ENCODE data around the gene CCDC154. TPM values are rescaled to one million over a fixed set of nuclear protein-coding genes. Genes with fewer than 3 reads are reported as not detected.
"Not testable (repeated sequence)": the region's sequence is repeated elsewhere in the genome, so short reads cannot be mapped to it uniquely, and the experiment has no call there.

Gene CCDC154
- total RNA-seq, 2 donors from 2014 or later: 1.9 to 2.2 TPM

DNA sequence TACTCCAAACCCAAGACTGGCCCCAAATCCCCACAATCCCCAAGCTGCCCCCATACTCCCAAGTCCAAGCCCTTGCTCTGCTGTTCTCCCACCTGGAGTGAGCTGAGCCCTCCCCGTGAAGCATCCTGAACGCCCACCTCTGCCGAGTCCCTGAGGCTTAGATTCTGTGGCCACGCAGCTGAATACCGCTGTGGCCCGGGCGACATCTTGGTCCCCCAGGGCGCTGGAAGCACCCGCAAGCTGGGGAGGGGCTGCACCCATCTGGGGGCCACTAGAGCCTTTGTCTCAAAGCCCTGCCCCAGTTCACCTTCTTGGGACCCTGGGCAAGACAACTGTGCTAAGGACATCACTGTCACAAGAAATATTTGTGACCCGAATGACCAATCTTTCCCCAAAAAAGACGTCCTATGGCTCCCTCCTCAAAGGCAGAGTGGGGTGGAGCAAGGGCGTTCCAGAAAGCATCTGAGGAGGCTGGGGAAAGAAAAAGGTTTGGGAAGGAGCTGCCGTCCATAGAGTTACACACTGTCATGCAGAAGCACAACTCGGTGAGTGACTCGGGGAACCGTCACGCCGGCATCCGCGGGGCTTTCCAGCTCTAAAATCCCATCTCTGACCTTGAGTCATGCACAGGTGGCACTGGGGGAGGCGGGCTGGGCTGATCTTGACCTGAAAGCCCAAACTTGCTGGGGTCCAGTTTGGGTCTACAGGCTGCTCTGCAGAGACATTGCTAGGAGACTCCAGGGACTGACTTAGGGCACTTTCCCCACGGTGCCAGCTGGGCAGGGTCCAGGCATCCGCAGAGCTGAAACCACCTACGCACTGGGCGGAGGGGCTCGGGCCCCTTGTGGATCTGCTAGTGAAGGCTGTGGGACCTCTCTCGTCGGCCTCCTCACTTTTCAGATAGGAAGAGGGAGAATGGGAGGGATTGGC is 37.8 kb upstream of the CCDC154 start:
- 82 to 90% methylated on average over 22 to 28 of the region's 28 CpGs for WGBS, 2 experiments (ENCODE audit: insufficient coverage in 1 of 2, insufficient read length in 1 of 2)
- H3K9ac ChIP-seq (ENCODE audit: extremely low read depth, low read length, poor library complexity, severe bottlenecking): no peak overlapping the region
- no peak overlapping the region for H3K4me3 Mint-ChIP-seq
- H3K9me3 ChIP-seq (ENCODE audit: control insufficient read depth, low read length): no peaks in the 10 kb centered on the region
- peaks cover 7% of the 10 kb centered on the region for H3K27me3 ChIP-seq (ENCODE audit: control insufficient read depth, insufficient read depth, low read length, poor library complexity, severe bottlenecking)
- no peak overlapping the region for H3K27ac Mint-ChIP-seq
- no peak for DNase-seq
- no peaks in the 10 kb centered on the region for H3K4me1 ChIP-seq (ENCODE audit: control insufficient read depth, insufficient read depth, low read length)
- no peaks in the 10 kb centered on the region for H3K36me3 ChIP-seq (ENCODE audit: control insufficient read depth, insufficient read depth, low read length)
- TF ChIP-seq, protein P1, sequence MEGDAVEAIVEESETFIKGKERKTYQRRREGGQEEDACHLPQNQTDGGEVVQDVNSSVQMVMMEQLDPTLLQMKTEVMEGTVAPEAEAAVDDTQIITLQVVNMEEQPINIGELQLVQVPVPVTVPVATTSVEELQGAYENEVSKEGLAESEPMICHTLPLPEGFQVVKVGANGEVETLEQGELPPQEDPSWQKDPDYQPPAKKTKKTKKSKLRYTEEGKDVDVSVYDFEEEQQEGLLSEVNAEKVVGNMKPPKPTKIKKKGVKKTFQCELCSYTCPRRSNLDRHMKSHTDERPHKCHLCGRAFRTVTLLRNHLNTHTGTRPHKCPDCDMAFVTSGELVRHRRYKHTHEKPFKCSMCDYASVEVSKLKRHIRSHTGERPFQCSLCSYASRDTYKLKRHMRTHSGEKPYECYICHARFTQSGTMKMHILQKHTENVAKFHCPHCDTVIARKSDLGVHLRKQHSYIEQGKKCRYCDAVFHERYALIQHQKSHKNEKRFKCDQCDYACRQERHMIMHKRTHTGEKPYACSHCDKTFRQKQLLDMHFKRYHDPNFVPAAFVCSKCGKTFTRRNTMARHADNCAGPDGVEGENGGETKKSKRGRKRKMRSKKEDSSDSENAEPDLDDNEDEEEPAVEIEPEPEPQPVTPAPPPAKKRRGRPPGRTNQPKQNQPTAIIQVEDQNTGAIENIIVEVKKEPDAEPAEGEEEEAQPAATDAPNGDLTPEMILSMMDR (conservative IDR thresholded peaks at IDR 0.05): no peak
- no peaks in the 10 kb centered on the region for H3K36me3 Mint-ChIP-seq (ENCODE audit: low read depth)
- H3K4me1 Mint-ChIP-seq: no peaks in the 10 kb centered on the region
- peaks cover 26% of the 10 kb centered on the region for H3K9me3 Mint-ChIP-seq
- H3K27ac ChIP-seq (ENCODE audit: low read depth, low read length): no peak overlapping the region
- no peak overlapping the region for H3K4me3 ChIP-seq (ENCODE audit: low read length)
- peaks cover 46% of the 10 kb centered on the region for H3K27me3 Mint-ChIP-seq (ENCODE audit: insufficient read depth)

DNA sequence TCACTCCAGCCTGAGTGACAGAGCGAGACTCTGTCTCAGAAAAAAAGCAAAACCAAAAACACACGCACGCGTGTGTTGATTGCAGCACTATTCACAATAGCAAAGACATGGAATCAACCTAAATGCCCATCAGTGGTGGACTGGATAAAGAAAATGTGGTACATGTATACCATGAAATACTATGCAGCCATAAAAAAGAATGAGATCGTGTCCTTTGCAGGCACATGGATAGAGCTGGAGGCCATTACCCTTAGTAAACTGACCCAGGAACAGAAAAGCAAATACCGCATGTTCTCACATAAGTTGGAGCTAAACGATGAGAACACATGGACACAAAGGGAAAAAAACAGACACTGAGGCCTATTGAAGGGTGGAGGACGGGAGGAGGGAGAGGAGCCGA is 34.6 kb upstream of the CCDC154 start:
- 87 to 91% methylated on average over 5 to 9 of the region's 9 CpGs for WGBS, 2 experiments (ENCODE audit: insufficient coverage in 1 of 2, insufficient read length in 1 of 2)
- H3K27ac Mint-ChIP-seq; H3K36me3 Mint-ChIP-seq (ENCODE audit: low read depth); H3K36me3 ChIP-seq (ENCODE audit: control insufficient read depth, insufficient read depth, low read length); H3K27ac ChIP-seq (ENCODE audit: low read depth, low read length); H3K9me3 ChIP-seq (ENCODE audit: control insufficient read depth, low read length); DNase-seq; H3K4me1 ChIP-seq (ENCODE audit: control insufficient read depth, insufficient read depth, low read length); H3K4me1 Mint-ChIP-seq; H3K27me3 ChIP-seq (ENCODE audit: control insufficient read depth, insufficient read depth, low read length, poor library complexity, severe bottlenecking); H3K4me3 ChIP-seq (ENCODE audit: low read length); H3K4me3 Mint-ChIP-seq; H3K9ac ChIP-seq (ENCODE audit: extremely low read depth, low read length, poor library complexity, severe bottlenecking): not testable (repeated sequence)
- Mint-ChIP-seq H3K9me3 (peaks cover 43% of the 10 kb centered on the region), H3K27me3 (ENCODE audit: insufficient read depth) (peaks cover 39% of the 10 kb centered on the region)

DNA sequence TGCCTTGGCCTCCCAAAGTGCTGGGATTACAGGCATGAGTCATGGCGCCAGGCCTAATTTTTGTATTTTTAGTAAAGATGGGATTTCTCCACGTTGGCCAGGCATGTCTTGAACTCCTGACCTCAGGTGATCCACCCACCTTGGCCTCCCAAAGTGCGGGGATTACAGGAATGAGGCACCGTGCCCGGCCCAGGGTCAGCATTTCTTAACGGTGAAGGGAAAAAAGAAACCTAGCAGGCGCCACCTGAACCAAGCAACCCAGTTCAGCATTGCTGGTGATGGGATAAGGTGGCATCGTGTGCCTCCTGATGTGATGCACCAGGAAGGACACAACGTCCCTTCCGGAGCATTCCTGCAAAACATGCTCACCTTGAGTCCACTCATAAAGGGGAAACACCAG is 32.7 kb upstream of the CCDC154 start:
- Mint-ChIP-seq H3K4me1 (peaks cover 4% of the 10 kb centered on the region), H3K27me3 (ENCODE audit: insufficient read depth) (peaks cover 28% of the 10 kb centered on the region), H3K36me3 (ENCODE audit: low read depth) (peaks cover 1% of the 10 kb centered on the region), H3K4me3 (no peak overlapping the region), H3K27ac (no peak overlapping the region), H3K9me3 (peaks cover 43% of the 10 kb centered on the region)
- TF ChIP-seq, protein P1 (conservative IDR thresholded peaks at IDR 0.05): no peak
- no peak for DNase-seq
- no peak overlapping the region for H3K27ac ChIP-seq (ENCODE audit: low read depth, low read length)
- H3K4me3 ChIP-seq (ENCODE audit: low read length): no peak overlapping the region
- no peaks in the 10 kb centered on the region for H3K4me1 ChIP-seq (ENCODE audit: control insufficient read depth, insufficient read depth, low read length)
- H3K36me3 ChIP-seq (ENCODE audit: control insufficient read depth, insufficient read depth, low read length): no peaks in the 10 kb centered on the region
- 93 to 94% methylated on average over 10 of the region's 10 CpGs for WGBS, 2 experiments (ENCODE audit: insufficient coverage in 1 of 2, insufficient read length in 1 of 2)
- H3K27me3 ChIP-seq (ENCODE audit: control insufficient read depth, insufficient read depth, low read length, poor library complexity, severe bottlenecking): no peaks in the 10 kb centered on the region
- H3K9ac ChIP-seq (ENCODE audit: extremely low read depth, low read length, poor library complexity, severe bottlenecking): no peak overlapping the region
- H3K9me3 ChIP-seq (ENCODE audit: control insufficient read depth, low read length): no peaks in the 10 kb centered on the region

All from endodermal cell (in vitro differentiated cells).